Gastrocnemius medialis (tissue), 4 donors: ENCODE results near the gene FAM167B.

ENCODE experiments used
- POLR2A ChIP-seq, 2 donors: fragments of 450-650 bp; IDR thresholded peaks; one replicate each; pipeline ENCODE4 v1.6.1; 2017; ENCODE audit warnings: antibody characterized with exemption in 2 of 2, mild to moderate bottlenecking in 2 of 2, moderate library complexity in 2 of 2
- TF ChIP-seq, protein P1 (sequence below), 5 experiments: fragments of 450-650 bp in 3 of 5; fragments of 200-600 bp in 2 of 5; sonication (generic) in 2 of 5; IDR thresholded peaks in 4 of 5; conservative IDR thresholded peaks in 1 of 5; 1 replicate in 4 of 5; 2 replicates in 1 of 5; pipeline ENCODE4 v1.5.1; 2016 to 2019; ENCODE audit warnings: antibody characterized with exemption in 5 of 5, mild to moderate bottlenecking in 3 of 5, moderate library complexity in 3 of 5

DNA sequence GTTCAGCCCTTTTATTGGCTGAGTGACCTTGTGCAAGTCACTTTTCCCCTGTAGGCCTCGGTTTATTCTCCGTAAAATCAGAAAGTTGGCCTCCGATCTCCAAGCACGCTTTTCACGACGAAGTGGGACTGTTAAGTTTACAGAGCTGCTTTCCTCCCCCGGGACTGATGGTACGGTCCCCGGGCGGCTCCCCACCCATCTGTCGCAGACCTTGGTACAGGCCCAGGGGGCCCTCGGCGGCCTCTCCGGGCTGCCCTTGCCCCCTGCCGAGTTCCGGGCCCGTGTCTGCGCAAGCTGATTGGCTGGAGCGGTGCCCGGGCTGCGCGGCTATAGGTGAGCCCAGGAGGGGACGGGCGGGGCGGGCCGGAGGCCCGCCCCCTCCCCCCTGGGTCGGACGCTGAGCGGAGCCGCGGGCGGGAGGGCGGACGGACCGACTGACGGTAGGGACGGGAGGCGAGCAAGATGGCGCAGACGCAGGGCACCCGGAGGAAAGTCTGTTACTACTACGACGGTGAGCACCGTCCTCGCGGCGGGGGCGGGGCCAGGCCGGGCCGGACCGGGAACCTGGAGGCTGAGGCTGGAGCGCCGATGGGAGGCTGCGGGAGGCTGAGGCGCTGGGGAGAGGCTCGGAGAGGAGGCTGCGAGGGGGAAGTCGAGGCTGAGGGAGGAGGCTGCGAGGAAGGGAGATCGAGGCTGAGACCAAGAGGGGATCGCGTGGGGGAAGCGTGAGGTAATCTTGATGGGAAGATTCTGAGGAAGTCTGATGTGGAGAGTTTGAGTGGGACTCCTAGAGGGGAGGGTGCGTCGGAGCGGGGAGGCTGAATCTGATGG lies 44.9 kb downstream of the FAM167B start, which contains the start of gene HDAC1:
- TF ChIP-seq, protein P1, sequence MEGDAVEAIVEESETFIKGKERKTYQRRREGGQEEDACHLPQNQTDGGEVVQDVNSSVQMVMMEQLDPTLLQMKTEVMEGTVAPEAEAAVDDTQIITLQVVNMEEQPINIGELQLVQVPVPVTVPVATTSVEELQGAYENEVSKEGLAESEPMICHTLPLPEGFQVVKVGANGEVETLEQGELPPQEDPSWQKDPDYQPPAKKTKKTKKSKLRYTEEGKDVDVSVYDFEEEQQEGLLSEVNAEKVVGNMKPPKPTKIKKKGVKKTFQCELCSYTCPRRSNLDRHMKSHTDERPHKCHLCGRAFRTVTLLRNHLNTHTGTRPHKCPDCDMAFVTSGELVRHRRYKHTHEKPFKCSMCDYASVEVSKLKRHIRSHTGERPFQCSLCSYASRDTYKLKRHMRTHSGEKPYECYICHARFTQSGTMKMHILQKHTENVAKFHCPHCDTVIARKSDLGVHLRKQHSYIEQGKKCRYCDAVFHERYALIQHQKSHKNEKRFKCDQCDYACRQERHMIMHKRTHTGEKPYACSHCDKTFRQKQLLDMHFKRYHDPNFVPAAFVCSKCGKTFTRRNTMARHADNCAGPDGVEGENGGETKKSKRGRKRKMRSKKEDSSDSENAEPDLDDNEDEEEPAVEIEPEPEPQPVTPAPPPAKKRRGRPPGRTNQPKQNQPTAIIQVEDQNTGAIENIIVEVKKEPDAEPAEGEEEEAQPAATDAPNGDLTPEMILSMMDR (IDR thresholded peaks at IDR 0.05 in 4 of 5, conservative IDR thresholded peaks at IDR 0.05 in 1 of 5): no peak
- peak; percentile 54 to 66 for TF ChIP-seq POLR2A (IDR thresholded peaks at IDR 0.05)
